K562 (cell line): ENCODE measurements around the gene CTAGE9. TPM values are rescaled to one million over a fixed set of nuclear protein-coding genes. Genes with fewer than 3 reads are reported as not detected.
A peak's percentile ranks its signal among the peaks of the same experiment; 100 is the strongest.

Experiments used
- ATAC-seq: fragments of 200-7000 bp; cut with Tn5 transposase; 3 replicates; pipeline ENCODE4 v1.9.1; 2020; ENCODE audit warnings: moderate library complexity
- BruUV-seq: library from RNA; stranded (reverse); fragments of 400-500 nt; replicated peaks from 2 replicates; lab custom pipeline; 2021; lab: Mats Ljungman, UMichigan
- CTCF ChIA-PET: fragments of 300-600 bp; formaldehyde crosslinking; extraction: SDS; loops from one replicate; lab custom pipeline; 2021; ENCODE audit warnings: low intra/inter-chr PET ratio; lab: Yijun Ruan, JAX
- POLR2A ChIA-PET: fragments of 300-600, 350-650 bp; sonication (Branson Sonifier 250); formaldehyde crosslinking; extraction: SDS; loops from one replicate; lab custom pipeline; 2021; ENCODE audit warnings: antibody characterized with exemption, inconsistent platforms; lab: Yijun Ruan, JAX
- DNase-seq, 4 experiments: peaks; one replicate each; pipeline versions ENCODE4 v3.0.0 to v3.0.0-alpha.2; 2011 to 2018; ENCODE audit warnings: low spot score in 3 of 4, mixed read lengths in 3 of 4; ENCODE audit errors: extremely low read depth in 1 of 4
- FAIRE-seq: peaks from 2 replicates; lab custom pipeline; 2011; peaks lifted over from hg19 to GRCh38; lab: Jason Lieb, UNC
- H2AFZ ChIP-seq: 2 replicates; pipeline ENCODE4 v1.6.0; 2011; ENCODE audit warnings: low read depth, low read length, control low read depth, inconsistent platforms
- H3K27ac ChIP-seq: fragments of 200-600 bp; 3 replicates; pipeline ENCODE4 v1.8.0; 2011; ENCODE audit warnings: low read depth, mild to moderate bottlenecking, control low read depth, inconsistent platforms, low read length, moderate library complexity, mixed read lengths; ENCODE audit errors: extremely low read depth
- H3K27me3 ChIP-seq, 2 experiments: fragments of 300-600 bp in 1 of 2; 2 replicates in 1 of 2; 3 replicates in 1 of 2; pipeline versions ENCODE4 v1.6.0 to v1.8.0; 2011; ENCODE audit warnings: inconsistent platforms in 2 of 2, low read length in 2 of 2, mild to moderate bottlenecking in 1 of 2, mixed read lengths in 1 of 2, moderate library complexity in 1 of 2; ENCODE audit not compliant: control insufficient read depth in 2 of 2, insufficient read depth in 2 of 2
- H3K36me3 ChIP-seq: fragments of 300-600 bp; 3 replicates; pipeline ENCODE4 v1.8.0; 2011; ENCODE audit warnings: mild to moderate bottlenecking, low read length, inconsistent platforms; ENCODE audit not compliant: control insufficient read depth, insufficient read depth
- H3K4me1 ChIP-seq, 2 experiments: fragments of 200-600 bp in 1 of 2; replicated peaks in 1 of 2; 2 replicates in 1 of 2; 3 replicates in 1 of 2; pipeline versions ENCODE4 v1.5.1 to v1.8.0; 2011; ENCODE audit warnings: inconsistent platforms in 2 of 2, low read length in 2 of 2, mild to moderate bottlenecking in 1 of 2, mixed read lengths in 1 of 2, moderate library complexity in 1 of 2; ENCODE audit not compliant: control insufficient read depth in 2 of 2, insufficient read depth in 2 of 2
- H3K4me2 ChIP-seq: 2 replicates; pipeline ENCODE4 v1.6.1; 2011; ENCODE audit warnings: low read length, control low read depth, inconsistent platforms, mixed read lengths; ENCODE audit not compliant: insufficient read depth
- H3K4me3 ChIP-seq: fragments of 200-600 bp; sonication (generic), shearing (Covaris generic); 2 replicates; pipeline ENCODE4 v1.5.1; 2016; ENCODE audit warnings: control low read depth, inconsistent platforms
- H3K79me2 ChIP-seq: fragments of 200-600 bp; 3 replicates; pipeline ENCODE4 v1.8.0; 2011; ENCODE audit warnings: low read length, inconsistent platforms; ENCODE audit not compliant: control insufficient read depth, insufficient read depth
- H3K9ac ChIP-seq, 2 experiments: 2 replicates each; pipeline versions ENCODE4 v1.6.0 to v1.6.1; 2011; ENCODE audit warnings: low read depth in 2 of 2, low read length in 2 of 2, control low read depth in 1 of 2, inconsistent platforms in 1 of 2, mild to moderate bottlenecking in 1 of 2, mixed read lengths in 1 of 2; ENCODE audit not compliant: insufficient read depth in 1 of 2
- H3K9me1 ChIP-seq: one replicate; pipeline ENCODE4 v1.6.0; 2011; ENCODE audit warnings: inconsistent platforms, mild to moderate bottlenecking, low read length, moderate library complexity; ENCODE audit not compliant: control insufficient read depth, insufficient read depth
- H3K9me3 ChIP-seq: replicated peaks from 2 replicates; pipeline ENCODE4 v1.5.1; 2011; ENCODE audit warnings: low read depth, low read length, inconsistent platforms; ENCODE audit not compliant: control insufficient read depth, insufficient read depth
- H4K20me1 ChIP-seq: replicated peaks from 2 replicates; pipeline ENCODE4 v1.6.1; 2011; ENCODE audit warnings: low read length, inconsistent platforms, mixed read lengths; ENCODE audit not compliant: control insufficient read depth, insufficient read depth
- BHLHE40 ChIP-seq: IDR thresholded peaks from 2 replicates; pipeline ENCODE4 v1.6.1; 2011; ENCODE audit warnings: low read length, improper control_type of control experiment
- HDAC8 ChIP-seq: fragments of 450-650 bp; IDR thresholded peaks from 2 replicates; pipeline ENCODE4 v1.6.1; 2016; ENCODE audit warnings: mild to moderate bottlenecking, missing genetic modification characterization, moderate library complexity, missing compliant biosample characterization
- MECOM ChIP-seq: fragments of 250-450 bp; sonication (Bioruptor Pico); IDR thresholded peaks from 2 replicates; pipeline ENCODE4 v1.8.0; 2022; ENCODE audit warnings: inconsistent platforms
- NELFE ChIP-seq: IDR thresholded peaks from 2 replicates; pipeline ENCODE4 v1.6.1; 2011; ENCODE audit warnings: mild to moderate bottlenecking; ENCODE audit not compliant: insufficient read depth, insufficient read length
- THAP7 ChIP-seq: fragments of 250-450 bp; sonication (Bioruptor Pico); IDR thresholded peaks from 2 replicates; pipeline ENCODE4 v1.5.0; 2021
- ZFP30 ChIP-seq: fragments of 250-450 bp; sonication (Bioruptor Pico); IDR thresholded peaks from 2 replicates; pipeline ENCODE4 v1.8.0; 2022; ENCODE audit warnings: moderate library complexity, mild to moderate bottlenecking, inconsistent platforms, borderline replicate concordance
- ZNF316 ChIP-seq: fragments of 450-650 bp; IDR thresholded peaks from 2 replicates; pipeline ENCODE4 v1.6.1; 2016
- WGBS: fragments of 100-300 bp; shearing (Covaris generic); methylation state at CpG from one replicate; pipeline ENCODE4 v1.1.6; 2016; ENCODE audit warnings: low coverage, mixed read lengths; ENCODE audit not compliant: insufficient coverage; ENCODE audit errors: missing lambda C conversion rate; 5-methylcytosine and 5-hydroxymethylcytosine counted together
- in situ Hi-C: fragments of 300-500 bp; cut with MboI; formaldehyde crosslinking; loops from 4 replicates; pipeline ENCODE4 v1.15.0; 2018; ENCODE audit warnings: inconsistent platforms, mixed read lengths
- intact Hi-C: fragments of 100-400 bp; cut with micrococcal nuclease; formaldehyde crosslinking; loops from 2 replicates; pipeline ENCODE4 v1.14.2; 2022
- polyA plus RNA-seq, 8 experiments: library from polyadenylated mRNA; depleted of rRNA in 4 of 8; stranded (reverse) in 5 of 8; unstranded in 3 of 8; fragments of >200 nt; fragmentation: Nextera tagmentation in 2 of 8; fragmentation: Illumina TruSeq in 1 of 8; extraction: Ambion mirVana in 2 of 8; extraction: Trizol in 1 of 8; gene quantifications; 2 replicates each; pipeline versions ENCODE4 v1.2.1 to v1.2.3, GENCODE V29; 2011 to 2014; ENCODE audit warnings: inconsistent platforms in 1 of 8, missing spikeins in 1 of 8
- total RNA-seq, 7 experiments: library from RNA; depleted of rRNA in 6 of 7; stranded (reverse); fragments of >200 nt in 6 of 7; fragmentation: Illumina TruSeq in 2 of 7; extraction: Trizol in 2 of 7; gene quantifications; 2 replicates each; pipeline versions ENCODE4 v1.2.1 to v1.2.3, GENCODE V29; 2011 to 2021; ENCODE audit warnings: low replicate concordance in 1 of 7

Gene CTAGE9
- total and polyA plus RNA-seq, 9 of the 15 experiments (the other 6 are each of a cell fraction or from before 2014, with no cell fraction given) = not detected

DNA sequence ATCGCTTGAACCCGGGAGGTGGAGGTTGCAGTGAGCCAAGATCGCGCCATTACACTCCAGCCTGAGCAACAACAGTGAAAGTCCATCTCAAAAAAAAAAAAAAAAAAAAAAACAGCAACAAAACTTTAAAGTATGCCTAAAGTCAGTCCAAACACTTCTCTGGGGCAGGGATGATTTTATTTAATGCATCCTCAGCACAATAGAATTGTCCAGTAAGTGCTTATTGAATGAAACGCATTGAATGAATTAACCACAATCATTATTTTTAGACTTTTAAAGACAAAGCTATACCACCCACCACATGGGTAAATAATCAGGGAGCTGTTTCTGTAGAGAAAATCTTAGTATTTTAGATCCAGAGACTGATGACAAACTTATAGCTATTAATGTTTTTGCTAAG is 16.6 kb upstream of the CTAGE9 start:
- H3K9ac ChIP-seq = no peak overlapping the region
- DNase-seq = no peak
- no peaks in the 10 kb centered on the region for H3K79me2 ChIP-seq
- ATAC-seq = no peak
- no peak overlapping the region for H3K4me2 ChIP-seq
- H3K27ac ChIP-seq = no peak overlapping the region
- in situ Hi-C loops (no loop called here), intact Hi-C loops (no loop called here)
- no peak overlapping the region for H3K4me3 ChIP-seq
- WGBS = 89% methylated on average over 3 of the region's 5 CpGs
- POLR2A ChIA-PET = interaction anchor here (0.5 to 2.6 kb wide), 3 partner anchors 10 to 104 kb away, joined by 3 to 7 read pairs (median 3); partner anchors contain the start of gene MED23
- H3K9me1 ChIP-seq = no peaks in the 10 kb centered on the region
- no peaks in the 10 kb centered on the region for H3K9me3 ChIP-seq
- H3K4me1 ChIP-seq = no peaks in the 10 kb centered on the region
- no peak for FAIRE-seq
- TF ChIP-seq ZNF316 (peak; percentile 46; the same call in 1 of the 2 replicates), HDAC8 (tag) (no peak)
- H2AFZ ChIP-seq = no peak overlapping the region
- peaks cover 27% of the 10 kb centered on the region; the same call in 1 of the 3 replicates for H3K36me3 ChIP-seq
- no peaks in the 10 kb centered on the region for H3K27me3 ChIP-seq
- no peaks in the 10 kb centered on the region for H4K20me1 ChIP-seq
- BruUV-seq = no TSS peak
- CTCF ChIA-PET = no interaction called here

GRCh38 chr6:131724114-131724513 is 13.3 kb upstream of the CTAGE9 start:
- BruUV-seq = no TSS peak
- Histone ChIP-seq H3K4me3 (no peak overlapping the region), H3K4me1 (no peaks in the 10 kb centered on the region), H3K9ac (no peak overlapping the region), H3K9me3 (no peaks in the 10 kb centered on the region), H3K27ac (no peak overlapping the region), H3K4me2 (no peak overlapping the region), H3K79me2 (no peaks in the 10 kb centered on the region), H3K27me3 (no peaks in the 10 kb centered on the region), H4K20me1 (no peaks in the 10 kb centered on the region)
- no peak for ATAC-seq
- POLR2A ChIA-PET = no interaction called here
- in situ Hi-C loops = no loop called here
- TF ChIP-seq NELFE = no peak
- TF ChIP-seq THAP7 (CRISPR knock-in tag) = no peak
- no peak for TF ChIP-seq BHLHE40
- TF ChIP-seq ZFP30 (CRISPR knock-in tag) = no peak
- no peak for TF ChIP-seq MECOM (CRISPR knock-in tag)
- TF ChIP-seq, all 486 proteins: peak for 0
- intact Hi-C loops = no loop called here
- FAIRE-seq (no peak), DNase-seq (no peak)
- peaks cover 32% of the 10 kb centered on the region; the same call in 1 of the 3 replicates for H3K36me3 ChIP-seq
- WGBS = 47% methylated on average over 2 of the region's 2 CpGs
- no peak overlapping the region for H2AFZ ChIP-seq
- H3K9me1 ChIP-seq = no peaks in the 10 kb centered on the region
- CTCF ChIA-PET = no interaction called here
